Heart right ventricle (tissue), 16 donors: ENCODE measurements around the gene POLR1H. TPM values are rescaled to one million over a fixed set of nuclear protein-coding genes. Genes with fewer than 3 reads are reported as not detected.

Experiments
- ATAC-seq, 8 donors: fragments of 200-7000 bp; cut with Tn5 transposase; one replicate each; pipeline ENCODE4 v1.9.1; 2020; ENCODE audit warnings: mild to moderate bottlenecking in 8 of 8, moderate library complexity in 8 of 8, moderate number of reproducible peaks in 1 of 8
- DNase-seq, 2 donors: peaks; one replicate each; pipeline ENCODE4 v3.0.0-alpha.2; 2020
- H3K27ac ChIP-seq, 10 donors: fragments of 200-600 bp; sonication (generic) in 2 of 10; one replicate each; pipeline versions ENCODE4 v1.5.0 to v1.8.0; 2020 to 2022; ENCODE audit warnings: mild to moderate bottlenecking in 3 of 10
- H3K27me3 ChIP-seq, 7 donors: fragments of 200-600 bp; one replicate each; pipeline ENCODE4 v1.8.0; 2021 to 2022; ENCODE audit warnings: mild to moderate bottlenecking in 2 of 7
- H3K36me3 ChIP-seq, 9 donors: fragments of 200-600 bp; sonication (generic) in 1 of 9; one replicate each; pipeline versions ENCODE4 v1.5.0 to v1.8.0; 2020 to 2022; ENCODE audit warnings: mild to moderate bottlenecking in 2 of 9
- H3K4me1 ChIP-seq, 9 donors: fragments of 200-600 bp; sonication (generic) in 1 of 9; one replicate each; pipeline versions ENCODE4 v1.5.0 to v1.8.0; 2020 to 2022; ENCODE audit warnings: mild to moderate bottlenecking in 4 of 9
- H3K4me3 ChIP-seq, 10 donors: fragments of 200-600 bp; sonication (generic) in 2 of 10; one replicate each; pipeline versions ENCODE4 v1.5.0 to v1.8.0; 2020 to 2022; ENCODE audit warnings: mild to moderate bottlenecking in 7 of 10, moderate library complexity in 2 of 10
- H3K9me3 ChIP-seq, 11 donors: fragments of 200-600 bp in 10 of 11; sonication (generic) in 2 of 11; one replicate each; pipeline versions ENCODE4 v1.5.0 to v1.8.0; 2013 to 2022; ENCODE audit warnings: mild to moderate bottlenecking in 2 of 11, control low read depth in 1 of 11, moderate library complexity in 1 of 11
- WGBS, 2 donors: extraction: QIAGEN DNeasy Blood & Tissue Kit; methylation state at CpG; one replicate each; pipeline ENCODE4 v1.1.7; 2013; ENCODE audit warnings: inconsistent platforms in 1 of 2; 5-methylcytosine and 5-hydroxymethylcytosine counted together
- intact Hi-C, 10 donors: fragments of 100-400 bp; cut with DNase I; formaldehyde crosslinking; loops; one replicate each; pipeline versions ENCODE4 v1.11.1 to v1.14.2; 2022
- polyA plus RNA-seq, 2 donors: library from polyadenylated mRNA; stranded (reverse); fragments of 200-250 nt; gene quantifications; one replicate each; pipeline ENCODE4 v1.2.3, GENCODE V29; 2013
- total RNA-seq, 10 donors: library from RNA; stranded (reverse); fragmentation: NEBNext Ultra II Directional in 3 of 10; extraction: Animal tissue kit (Norgen Biotek cat#: 25700) in 3 of 10; gene quantifications; one replicate each; pipeline versions ENCODE4 v1.2.1 to v1.2.4, GENCODE V29; 2021 to 2023
- TF ChIP-seq, protein P1 (sequence below), 9 donors: fragments of 200-600 bp; sonication (generic) in 2 of 9; IDR thresholded peaks; one replicate each; pipeline versions ENCODE4 v1.5.0 to v1.8.0; 2021 to 2022; ENCODE audit warnings: antibody characterized with exemption in 9 of 9, mild to moderate bottlenecking in 5 of 9, moderate library complexity in 1 of 9
- donor health status: Arrhythmogenic right ventricular cardiomyopathy.
- donor health status: ischemic (EF 13 %, LVEDD 7.1; RV severe dilation, severe dysfunction).
- donor health status: healthy with polysubstance abuse.
- donor health status: DM: no; HTN: yes; CAD: no.
- donor health status: DM: no; HTN: no; CAD: no.
- donor health status: ischemic (EF 25% LVEDD 6.9; RV normal size, moderate dysfunction).
- donor health status: ischemic (EF 25% LVEDD 5.7; RV mildly dilated, moderate dysfunction).
- donor health status: healthy.
- donor health status: DM: yes; HTN: yes; CAD: no.
- donor health status: Ischemic cardiomyopathy.
- donor health status: ischemic (EF 35%, LVEDD 5.7; RV mildly dilated, moderate dysfunction).
- donor health status: nonischemic (EF 11% LVEDD 7.7; RV severe dilation, severe dysfunction).
- donor health status: DM: yes; HTN: yes; CAD: no.
- donor health status: PGD.
- donor health status: ischemic (EF 29% LVEDD 5.4; RV normal size, mild dysfunction).
- donor health status: nonischemic (EF 23%, LVEDD 6.1; RV moderate dilation, normal function).

The POLR1H gene
- total and polyA plus RNA-seq, 12 donors = 11.5 to 45.2 (median 14.9) TPM

DNA sequence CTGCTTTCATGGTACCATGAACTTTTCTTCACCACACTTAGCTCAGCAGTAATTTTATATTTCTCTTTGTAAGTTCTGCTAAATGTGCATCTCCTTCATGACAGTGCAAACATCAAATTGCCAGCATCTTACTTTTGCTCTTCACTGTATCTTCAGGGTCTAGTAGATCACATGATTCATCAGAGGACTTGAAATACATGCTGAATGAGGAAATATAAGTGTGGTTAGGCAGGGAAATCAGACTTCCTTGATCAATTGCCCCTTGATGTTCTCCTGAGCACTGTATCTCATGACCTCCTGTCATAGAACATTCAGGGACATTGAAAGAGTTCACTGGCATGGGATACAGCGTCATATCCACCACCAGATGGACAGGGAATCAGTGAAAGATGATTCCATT lies 25.3 kb upstream of the POLR1H start:
- no peak for ATAC-seq
- DNase-seq = no peak
- Histone ChIP-seq H3K9me3 (no peaks in the 10 kb centered on the region), H3K36me3 (peaks cover 0 to 41% (median 0%) of the 10 kb centered on the region in 9 donors), H3K4me3 (no peak overlapping the region), H3K27ac (no peak overlapping the region), H3K4me1 (peaks cover 0 to 5% (median 0%) of the 10 kb centered on the region in 9 donors), H3K27me3 (no peaks in the 10 kb centered on the region)
- TF ChIP-seq, protein P1, sequence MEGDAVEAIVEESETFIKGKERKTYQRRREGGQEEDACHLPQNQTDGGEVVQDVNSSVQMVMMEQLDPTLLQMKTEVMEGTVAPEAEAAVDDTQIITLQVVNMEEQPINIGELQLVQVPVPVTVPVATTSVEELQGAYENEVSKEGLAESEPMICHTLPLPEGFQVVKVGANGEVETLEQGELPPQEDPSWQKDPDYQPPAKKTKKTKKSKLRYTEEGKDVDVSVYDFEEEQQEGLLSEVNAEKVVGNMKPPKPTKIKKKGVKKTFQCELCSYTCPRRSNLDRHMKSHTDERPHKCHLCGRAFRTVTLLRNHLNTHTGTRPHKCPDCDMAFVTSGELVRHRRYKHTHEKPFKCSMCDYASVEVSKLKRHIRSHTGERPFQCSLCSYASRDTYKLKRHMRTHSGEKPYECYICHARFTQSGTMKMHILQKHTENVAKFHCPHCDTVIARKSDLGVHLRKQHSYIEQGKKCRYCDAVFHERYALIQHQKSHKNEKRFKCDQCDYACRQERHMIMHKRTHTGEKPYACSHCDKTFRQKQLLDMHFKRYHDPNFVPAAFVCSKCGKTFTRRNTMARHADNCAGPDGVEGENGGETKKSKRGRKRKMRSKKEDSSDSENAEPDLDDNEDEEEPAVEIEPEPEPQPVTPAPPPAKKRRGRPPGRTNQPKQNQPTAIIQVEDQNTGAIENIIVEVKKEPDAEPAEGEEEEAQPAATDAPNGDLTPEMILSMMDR (IDR thresholded peaks at IDR 0.05) = no peak
- intact Hi-C loops = no loop called here
- 97 to 98% methylated on average over 1 of the region's 1 CpG for WGBS, 2 donors

DNA sequence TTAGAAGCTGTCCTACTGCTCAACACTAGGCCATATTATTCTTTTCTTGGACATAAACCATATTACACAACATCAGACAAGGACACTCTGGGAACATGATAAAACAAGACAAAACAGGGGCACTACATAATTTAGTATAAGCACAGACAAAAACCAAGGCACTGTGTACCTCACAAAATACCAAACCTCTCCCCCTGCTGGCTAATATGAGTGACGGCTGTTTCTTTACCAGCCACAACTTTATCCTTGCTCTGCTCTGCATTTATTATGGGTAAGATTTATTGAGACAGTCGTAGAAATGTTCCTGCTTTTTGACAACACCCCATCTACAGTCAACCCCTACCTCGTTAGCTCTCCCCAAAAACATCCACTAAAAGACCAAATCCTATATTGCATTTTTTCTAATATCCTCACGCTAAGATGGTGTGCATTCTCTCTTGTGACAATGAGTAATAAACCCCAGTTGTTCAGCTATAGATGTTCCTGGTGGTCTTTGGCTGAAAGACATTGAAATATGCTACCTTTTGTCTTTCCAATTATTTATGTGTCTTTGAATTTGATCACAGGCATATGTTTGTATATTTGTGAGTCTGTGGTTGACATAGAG lies 23.8 kb upstream of the POLR1H start:
- no peak overlapping the region for H3K4me3 ChIP-seq
- TF ChIP-seq, protein P1 (IDR thresholded peaks at IDR 0.05) = peak in 7 of 9 donors; percentile 39 to 56 (median 44)
- H3K9me3 ChIP-seq = no peaks in the 10 kb centered on the region
- ATAC-seq (no peak), DNase-seq (no peak)
- H3K27ac ChIP-seq = no peak overlapping the region
- 74 to 78% methylated on average over 4 of the region's 4 CpGs for WGBS, 2 donors
- no peaks in the 10 kb centered on the region for H3K27me3 ChIP-seq
- intact Hi-C loops = no loop called here
- H3K4me1 ChIP-seq = peaks cover 0 to 10% (median 5%) of the 10 kb centered on the region in 9 donors
- H3K36me3 ChIP-seq = peaks cover 0 to 33% (median 0%) of the 10 kb centered on the region in 9 donors

DNA sequence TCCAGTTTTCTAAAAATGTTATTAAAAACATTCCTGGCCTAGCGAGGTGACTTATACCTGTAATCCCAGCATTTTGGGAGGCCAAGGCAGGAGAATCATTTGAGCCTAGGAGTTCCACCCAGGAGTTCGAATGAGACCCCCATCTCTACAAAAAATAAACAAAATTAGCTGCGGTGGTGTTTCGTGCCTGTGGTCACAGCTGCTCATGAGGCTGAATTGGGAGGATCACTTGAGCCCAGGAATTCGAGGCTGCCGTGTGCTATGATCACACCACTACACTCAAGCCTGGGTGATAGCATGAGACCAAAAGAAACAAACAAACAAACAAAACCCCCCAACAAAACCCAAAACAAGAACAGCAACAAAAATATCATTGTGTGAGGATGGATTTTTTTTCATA lies 19.8 kb upstream of the POLR1H start:
- TF ChIP-seq, protein P1 (IDR thresholded peaks at IDR 0.05) = no peak
- 86 to 91% methylated on average over 6 of the region's 6 CpGs for WGBS, 2 donors
- Histone ChIP-seq H3K9me3 (no peaks in the 10 kb centered on the region), H3K4me1 (peaks cover 0 to 28% (median 7%) of the 10 kb centered on the region in 9 donors), H3K36me3 (no peaks in the 10 kb centered on the region), H3K4me3 (no peak overlapping the region), H3K27ac (no peak overlapping the region), H3K27me3 (no peaks in the 10 kb centered on the region)
- no peak for DNase-seq
- ATAC-seq = no peak
- intact Hi-C loops = no loop called here

DNA sequence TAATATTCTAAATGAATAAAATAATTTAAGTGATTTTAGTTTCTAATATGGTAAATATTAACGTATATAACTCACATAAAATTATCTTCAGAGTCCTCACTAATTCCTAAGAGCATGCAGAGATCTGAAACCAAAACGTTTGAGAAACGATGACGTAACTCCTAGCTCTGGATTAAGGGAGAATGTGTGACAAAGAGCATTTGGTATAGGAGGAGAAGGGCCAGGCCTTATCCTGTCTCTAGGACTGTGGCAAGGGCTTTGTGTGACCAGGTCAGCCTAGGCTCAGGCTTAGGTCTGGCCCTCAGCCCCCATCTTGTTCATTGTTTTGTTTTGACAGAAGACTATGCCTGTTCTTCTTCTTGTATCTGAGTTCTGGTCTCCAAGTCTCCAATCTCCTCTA lies 19.2 kb upstream of the POLR1H start:
- Histone ChIP-seq H3K27ac (peak overlapping the region in 2 of 10 donors; percentile 7 to 11), H3K27me3 (no peaks in the 10 kb centered on the region), H3K36me3 (no peaks in the 10 kb centered on the region), H3K4me3 (no peak overlapping the region), H3K9me3 (no peaks in the 10 kb centered on the region), H3K4me1 (peaks cover 0 to 28% (median 7%) of the 10 kb centered on the region in 9 donors)
- intact Hi-C loops = no loop called here
- TF ChIP-seq, protein P1 (IDR thresholded peaks at IDR 0.05) = no peak
- DNase-seq (no peak), ATAC-seq (peak in 2 of 8 donors; percentile 12 to 27)
- 67 to 71% methylated on average over 4 of the region's 4 CpGs for WGBS, 2 donors
